IMR-90 (cell line): ENCODE results near the gene IRX3. TPM values are rescaled to one million over a fixed set of nuclear protein-coding genes. Genes with fewer than 3 reads are reported as not detected.

Source experiments
- ATAC-seq: fragments of 200-7000 bp; cut with Tn5 transposase; 2 replicates; pipeline ENCODE4 v1.9.1; 2020; ENCODE audit warnings: low read depth, mild to moderate bottlenecking, moderate library complexity
- BruUV-seq: library from RNA; stranded (reverse); fragments of 400-500 nt; replicated peaks from 2 replicates; lab custom pipeline; 2021; lab: Mats Ljungman, UMichigan
- CTCF ChIA-PET: fragments of 300-600 bp; formaldehyde crosslinking; extraction: SDS; loops from one replicate; lab custom pipeline; 2021; ENCODE audit warnings: antibody characterized with exemption; lab: Yijun Ruan, JAX
- POLR2A ChIA-PET: fragments of 300-600 bp; sonication (Branson Sonifier 250); formaldehyde crosslinking; loops from one replicate; lab custom pipeline; 2022; ENCODE audit warnings: antibody characterized with exemption; ENCODE audit not compliant: unreplicated experiment; lab: Charles Lee
- DNase-seq: peaks from one replicate; pipeline ENCODE4 v3.0.0; 2013
- H2AFZ ChIP-seq: replicated peaks from 2 replicates; pipeline ENCODE3; 2013; ENCODE audit warnings: low read length, mild to moderate bottlenecking; ENCODE audit not compliant: poor library complexity
- H2AK5ac ChIP-seq: 2 replicates; pipeline ENCODE4 v1.6.1; 2013; ENCODE audit warnings: low read depth, low read length, inconsistent platforms
- H2AK9ac ChIP-seq: replicated peaks from 2 replicates; pipeline ENCODE3; 2013; ENCODE audit warnings: mild to moderate bottlenecking, low read depth, low read length, moderate library complexity; ENCODE audit not compliant: poor library complexity
- H2BK120ac ChIP-seq: 2 replicates; pipeline ENCODE4 v1.6.1; 2013; ENCODE audit warnings: low read depth, low read length, inconsistent platforms
- H2BK15ac ChIP-seq: 3 replicates; pipeline ENCODE4 v1.6.1; 2013; ENCODE audit warnings: low read depth, low read length, inconsistent platforms
- H2BK20ac ChIP-seq: 2 replicates; pipeline ENCODE4 v1.6.1; 2013; ENCODE audit warnings: low read depth, mild to moderate bottlenecking, inconsistent platforms, low read length, moderate library complexity
- H2BK5ac ChIP-seq: 2 replicates; pipeline ENCODE4 v1.6.1; 2013; ENCODE audit warnings: mild to moderate bottlenecking, low read depth, low read length, inconsistent platforms; ENCODE audit not compliant: poor library complexity, severe bottlenecking
- H3K14ac ChIP-seq: replicated peaks from 2 replicates; pipeline ENCODE4 v1.6.1; 2013; ENCODE audit warnings: low read depth, low read length, inconsistent platforms
- H3K18ac ChIP-seq: 2 replicates; pipeline ENCODE4 v1.6.1; 2013; ENCODE audit warnings: low read depth, low read length, control low read depth
- H3K23ac ChIP-seq: 2 replicates; pipeline ENCODE4 v1.6.1; 2013; ENCODE audit warnings: low read depth, low read length, inconsistent platforms
- H3K27ac ChIP-seq: 2 replicates; pipeline ENCODE4 v1.5.1; 2013; ENCODE audit warnings: mild to moderate bottlenecking, control low read depth, low read length; ENCODE audit not compliant: insufficient read depth
- H3K27me3 ChIP-seq: 2 replicates; pipeline ENCODE4 v1.6.1; 2013; ENCODE audit warnings: low read length; ENCODE audit not compliant: control insufficient read depth, insufficient read depth
- H3K36me3 ChIP-seq: 2 replicates; pipeline ENCODE4 v1.6.1; 2013; ENCODE audit warnings: low read length, mixed read lengths; ENCODE audit not compliant: control insufficient read depth, insufficient read depth
- H3K4ac ChIP-seq: 2 replicates; pipeline ENCODE4 v1.6.1; 2013; ENCODE audit warnings: low read depth, low read length, inconsistent platforms
- H3K4me1 ChIP-seq: 2 replicates; pipeline ENCODE4 v1.6.1; 2013; ENCODE audit warnings: low read length, mixed read lengths; ENCODE audit not compliant: control insufficient read depth, insufficient read depth
- H3K4me2 ChIP-seq: 2 replicates; pipeline ENCODE4 v1.6.1; 2013; ENCODE audit warnings: low read depth, mild to moderate bottlenecking, control low read depth, low read length, moderate library complexity
- H3K4me3 ChIP-seq: 2 replicates; pipeline ENCODE4 v1.5.1; 2013; ENCODE audit warnings: low read depth, mild to moderate bottlenecking, control low read depth, low read length, moderate library complexity; ENCODE audit not compliant: insufficient read depth
- H3K56ac ChIP-seq: 2 replicates; pipeline ENCODE4 v1.6.1; 2013; ENCODE audit warnings: low read length, inconsistent platforms; ENCODE audit not compliant: insufficient read depth; ENCODE audit errors: extremely low read depth
- H3K79me1 ChIP-seq, 2 experiments: 2 replicates each; pipeline ENCODE4 v1.6.1; 2013; ENCODE audit warnings: low read length in 2 of 2, inconsistent platforms in 1 of 2, low read depth in 1 of 2
- H3K9ac ChIP-seq: 2 replicates; pipeline ENCODE4 v1.6.1; 2013; ENCODE audit warnings: low read depth, low read length, control low read depth
- H3K9me1 ChIP-seq: 2 replicates; pipeline ENCODE4 v1.6.1; 2013; ENCODE audit warnings: low read length, inconsistent platforms; ENCODE audit not compliant: insufficient read depth
- H3K9me3 ChIP-seq: 2 replicates; pipeline ENCODE4 v1.6.1; 2013; ENCODE audit warnings: low read length; ENCODE audit not compliant: control insufficient read depth, insufficient read depth
- H4K20me1 ChIP-seq: 2 replicates; pipeline ENCODE4 v1.6.1; 2013; ENCODE audit warnings: low read length, inconsistent platforms; ENCODE audit not compliant: insufficient read depth
- H4K5ac ChIP-seq: 2 replicates; pipeline ENCODE4 v1.6.1; 2013; ENCODE audit warnings: mild to moderate bottlenecking, low read depth, low read length, control low read depth
- H4K8ac ChIP-seq, 2 experiments: 2 replicates each; pipeline ENCODE4 v1.6.1; 2013; ENCODE audit warnings: low read depth in 2 of 2, low read length in 2 of 2, control low read depth in 1 of 2, inconsistent platforms in 1 of 2
- H4K91ac ChIP-seq: 2 replicates; pipeline ENCODE4 v1.6.1; 2013; ENCODE audit warnings: low read depth, low read length, inconsistent platforms; ENCODE audit not compliant: insufficient read depth
- BHLHE40 ChIP-seq: fragments of 150-350 bp; IDR thresholded peaks from 2 replicates; pipeline ENCODE4 v1.6.1; 2016; ENCODE audit warnings: mild to moderate bottlenecking, low read depth, low read length
- CEBPB ChIP-seq: IDR thresholded peaks from 2 replicates; pipeline ENCODE4 v1.6.1; 2012; ENCODE audit warnings: low read depth, low read length, improper control_type of control experiment
- CHD1 ChIP-seq: IDR thresholded peaks from 2 replicates; pipeline ENCODE4 v1.6.1; 2012; ENCODE audit warnings: low read depth, low read length, improper control_type of control experiment
- CTCF ChIP-seq: conservative IDR thresholded peaks from 2 replicates; pipeline ENCODE4 v1.5.1; 2012; ENCODE audit warnings: mild to moderate bottlenecking, low read depth, low read length, improper control_type of control experiment
- ELK1 ChIP-seq: fragments of 150-350 bp; IDR thresholded peaks from 2 replicates; pipeline ENCODE4 v1.6.1; 2016; ENCODE audit warnings: low read depth, mild to moderate bottlenecking, low read length, moderate library complexity, borderline replicate concordance
- FOS ChIP-seq: fragments of 150-350 bp; IDR thresholded peaks from 2 replicates; pipeline ENCODE4 v1.6.1; 2016; ENCODE audit warnings: low read depth, low read length
- MAFK ChIP-seq: IDR thresholded peaks from 2 replicates; pipeline ENCODE4 v1.6.1; 2012; ENCODE audit warnings: low read depth, low read length, improper control_type of control experiment
- MAZ ChIP-seq: IDR thresholded peaks from 2 replicates; pipeline ENCODE4 v1.6.1; 2012; ENCODE audit warnings: low read depth, mild to moderate bottlenecking, low read length, improper control_type of control experiment, moderate library complexity, borderline replicate concordance
- MXI1 ChIP-seq: IDR thresholded peaks from 2 replicates; pipeline ENCODE4 v1.6.1; 2012; ENCODE audit warnings: low read depth, mild to moderate bottlenecking, low read length, moderate library complexity, borderline replicate concordance
- NFE2L2 ChIP-seq: fragments of 150-350 bp; IDR thresholded peaks from 2 replicates; pipeline ENCODE4 v1.6.1; 2016; ENCODE audit warnings: low read depth, mild to moderate bottlenecking, low read length
- POLR2A ChIP-seq: IDR thresholded peaks from 2 replicates; pipeline ENCODE4 v1.6.1; 2012; ENCODE audit warnings: mild to moderate bottlenecking, low read depth, low read length
- RAD21 ChIP-seq: IDR thresholded peaks from 2 replicates; pipeline ENCODE4 v1.6.1; 2012; ENCODE audit warnings: low read length, improper control_type of control experiment
- RCOR1 ChIP-seq: IDR thresholded peaks from 2 replicates; pipeline ENCODE4 v1.6.1; 2012; ENCODE audit warnings: mild to moderate bottlenecking, low read length, improper control_type of control experiment; ENCODE audit not compliant: insufficient replicate concordance
- RFX5 ChIP-seq: IDR thresholded peaks from 2 replicates; pipeline ENCODE4 v1.8.0; 2012; ENCODE audit warnings: low read depth, mild to moderate bottlenecking, low read length, moderate library complexity
- SMC3 ChIP-seq: fragments of 150-350 bp; IDR thresholded peaks from 2 replicates; pipeline ENCODE4 v1.6.1; 2016; ENCODE audit warnings: low read depth, mild to moderate bottlenecking, antibody characterized with exemption, low read length, moderate library complexity
- USF2 ChIP-seq: fragments of 150-350 bp; IDR thresholded peaks from 2 replicates; pipeline ENCODE4 v1.6.1; 2017; ENCODE audit warnings: mild to moderate bottlenecking, antibody characterized with exemption, low read length, low read depth
- WGBS, 2 experiments: methylation state at CpG; one replicate each; pipeline versions ENCODE4 v1.1.5 to v1.1.7; 2013; ENCODE audit warnings: missing lambda C conversion rate in 2 of 2; ENCODE audit not compliant: insufficient read length in 1 of 2; ENCODE audit errors: extremely low coverage in 2 of 2; 5-methylcytosine and 5-hydroxymethylcytosine counted together
- dilution Hi-C: fragments of 300-500 bp; cut with HindIII; formaldehyde crosslinking; loops from one replicate; pipeline ENCODE4 v1.14.3; 2018; ENCODE audit warnings: low sequenced_read_pairs; ENCODE audit not compliant: unreplicated experiment
- in situ Hi-C: fragments of 300-500 bp; cut with MboI; formaldehyde crosslinking; loops from 3 replicates; pipeline ENCODE4 v1.14.3; 2019; ENCODE audit warnings: low sequenced_read_pairs, inconsistent platforms, mixed read lengths
- intact Hi-C: fragments of 100-400 bp; cut with micrococcal nuclease; formaldehyde crosslinking; loops from 2 replicates; pipeline ENCODE4 v1.10.0; 2022
- polyA plus RNA-seq, 3 experiments: library from polyadenylated mRNA; depleted of rRNA; stranded (reverse); fragments of >200 nt; gene quantifications; 2 replicates each; pipeline ENCODE4 v1.2.3, GENCODE V29; 2012; ENCODE audit warnings: low replicate concordance in 1 of 3
- total RNA-seq: library from RNA; depleted of rRNA; stranded (reverse); fragments of >200 nt; gene quantifications from 2 replicates; pipeline ENCODE4 v1.2.3, GENCODE V29; 2012

The IRX3 gene
- total and polyA plus RNA-seq, 2 of the 4 experiments (the other 2 are of a cell fraction): not detected

GRCh38 chr16:54309341-54309740 is 22.8 kb upstream of the IRX3 start:
- no peak overlapping the region for H2AK9ac ChIP-seq
- no peak overlapping the region for H3K4me2 ChIP-seq
- no peak overlapping the region for H2AK5ac ChIP-seq
- no peak overlapping the region for H3K56ac ChIP-seq
- H2AFZ ChIP-seq: no peak overlapping the region
- intact Hi-C loops (no loop called here), dilution Hi-C loops (no loop called here), in situ Hi-C loops (no loop called here)
- H3K4ac ChIP-seq: no peak overlapping the region
- H3K27ac ChIP-seq: no peak overlapping the region
- no peak overlapping the region for H4K91ac ChIP-seq
- no peak overlapping the region for H2BK120ac ChIP-seq
- no CpG with 5 or more reads among the region's 5 CpGs for WGBS, 2 experiments
- H3K4me3 ChIP-seq: no peak overlapping the region
- ATAC-seq: no peak
- H3K27me3 ChIP-seq: peaks cover 9% of the 10 kb centered on the region; the same call in 1 of the 2 replicates
- no peak for DNase-seq
- no peaks in the 10 kb centered on the region for H4K20me1 ChIP-seq
- no peak overlapping the region for H3K9ac ChIP-seq
- no peaks in the 10 kb centered on the region for H3K9me3 ChIP-seq
- TF ChIP-seq ELK1: no peak
- no peak for TF ChIP-seq RAD21
- no peak for TF ChIP-seq FOS
- TF ChIP-seq CTCF: no peak
- no peak for TF ChIP-seq RCOR1
- no peak for TF ChIP-seq NFE2L2
- TF ChIP-seq CHD1: no peak
- no peak for TF ChIP-seq POLR2A
- TF ChIP-seq MAZ: no peak
- TF ChIP-seq CEBPB: no peak
- no peak for TF ChIP-seq MAFK
- no peak for TF ChIP-seq BHLHE40
- no peak for TF ChIP-seq MXI1
- no peak for TF ChIP-seq SMC3
- TF ChIP-seq USF2: no peak
- TF ChIP-seq RFX5: no peak
- H4K5ac ChIP-seq: no peak overlapping the region
- no peak overlapping the region for H3K14ac ChIP-seq
- H2BK5ac ChIP-seq: no peak overlapping the region
- ChIA-PET POLR2A (no interaction called here), CTCF (no interaction called here)
- H3K9me1 ChIP-seq: no peaks in the 10 kb centered on the region
- no peak overlapping the region for H2BK15ac ChIP-seq
- no peaks in the 10 kb centered on the region for H3K4me1 ChIP-seq
- H3K79me1 ChIP-seq: no peaks in the 10 kb centered on the region
- H2BK20ac ChIP-seq: no peak overlapping the region
- H3K36me3 ChIP-seq: no peaks in the 10 kb centered on the region
- no peak overlapping the region for H4K8ac ChIP-seq
- BruUV-seq: no TSS peak
- H3K23ac ChIP-seq: no peak overlapping the region
- H3K18ac ChIP-seq: no peak overlapping the region
